CD1c-positive myeloid dendritic cell (primary cell): ENCODE data around the gene EGLN1.
"Not testable (repeated sequence)": the region's sequence is repeated elsewhere in the genome, so short reads cannot be mapped to it uniquely, and the experiment has no call there.

Source experiments
- DNase-seq: peaks from one replicate; pipeline ENCODE4 v3.0.0-alpha.2; 2016; ENCODE audit errors: extremely low spot score

Gene EGLN1

GRCh38 chr1:231421971-231422797, at the start of gene EGLN1:
Gene EGLN1, minus strand, starts transcription at chr1:231422287. Its CDS starts 399 bp downstream, at chr1:231421888.
- DNase-seq: peak; percentile 72

GRCh38 chr1:231471500-231471899, 49.4 kb upstream of the EGLN1 start:
- not testable (repeated sequence) for DNase-seq

GRCh38 chr1:231471027-231471426, 48.9 kb upstream of the EGLN1 start:
- not testable (repeated sequence) for DNase-seq

GRCh38 chr1:231467986-231468385, 45.9 kb upstream of the EGLN1 start:
- no peak for DNase-seq

GRCh38 chr1:231465051-231465450, 43.0 kb upstream of the EGLN1 start:
- DNase-seq: no peak

GRCh38 chr1:231463541-231463940, 41.5 kb upstream of the EGLN1 start:
- no peak for DNase-seq

GRCh38 chr1:231460614-231461013, 38.5 kb upstream of the EGLN1 start:
- peak; percentile 51 for DNase-seq

GRCh38 chr1:231459438-231459837, 37.4 kb upstream of the EGLN1 start:
- DNase-seq: not testable (repeated sequence)

GRCh38 chr1:231457956-231458355, 35.9 kb upstream of the EGLN1 start:
- not testable (repeated sequence) for DNase-seq

GRCh38 chr1:231454133-231454532, 32.0 kb upstream of the EGLN1 start:
- DNase-seq: not testable (repeated sequence)

GRCh38 chr1:231446138-231446537, 24.1 kb upstream of the EGLN1 start:
- DNase-seq: no peak

- no peak for DNase-seq
Observed at GRCh38 chr1:231444059-231444458, 22.0 kb upstream of the EGLN1 start.

- DNase-seq: no peak
Observed at GRCh38 chr1:231443363-231443762, 21.3 kb upstream of the EGLN1 start.

GRCh38 chr1:231442735-231443134, 20.6 kb upstream of the EGLN1 start:
- DNase-seq: no peak

GRCh38 chr1:231432996-231433395, 10.9 kb upstream of the EGLN1 start:
- no peak for DNase-seq

GRCh38 chr1:231431665-231432415, 9.8 kb upstream of the EGLN1 start:
- no peak for DNase-seq

- DNase-seq: not testable (repeated sequence)
Observed at GRCh38 chr1:231430678-231431352, 8.7 kb upstream of the EGLN1 start.

- no peak for DNase-seq
Observed at GRCh38 chr1:231428377-231428776, 6.3 kb upstream of the EGLN1 start.

GRCh38 chr1:231424950-231425805, 3.1 kb upstream of the EGLN1 start:
- no peak for DNase-seq

GRCh38 chr1:231423648-231424047, 1.6 kb upstream of the EGLN1 start:
- DNase-seq: no peak

GRCh38 chr1:231422798-231423309, 767 bp upstream of the EGLN1 start:
- no peak for DNase-seq
